ENCODE results near the gene TMEM203. TPM values are rescaled to one million over a fixed set of nuclear protein-coding genes. Genes with fewer than 3 reads are reported as not detected.

TMEM203 gene
- total RNA-seq, 2 experiments from 2014 or later, result 30.0 to 31.1 TPM

DNA sequence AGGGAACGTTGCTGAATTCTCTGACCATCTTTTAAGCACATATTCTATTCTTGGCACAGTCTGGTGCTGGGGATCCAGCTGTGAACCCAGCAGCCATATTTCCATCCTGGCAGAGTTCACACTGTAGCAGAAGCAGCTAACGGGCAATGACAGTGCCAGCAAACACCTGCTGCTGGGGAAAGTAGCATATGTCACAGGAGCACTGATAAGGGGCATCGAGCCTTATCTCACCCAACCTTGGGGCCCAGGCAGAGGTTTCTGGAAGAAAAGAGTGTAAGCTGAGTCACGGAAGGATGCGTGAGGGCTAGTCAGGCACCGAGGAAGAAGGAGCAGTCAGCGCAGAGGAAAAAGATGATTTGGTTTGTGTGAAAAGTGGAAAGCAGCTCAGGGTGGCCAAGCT, 1.2 kb upstream of the TMEM203 start:
- H3K4me1 Mint-ChIP-seq (ENCODE audit: low read depth), result peaks cover 39% of the 10 kb centered on the region
- peak overlapping the region; percentile 79 for H3K27ac Mint-ChIP-seq
- peak overlapping the region; percentile 92 for H3K4me3 Mint-ChIP-seq
- CTCF ChIA-PET, result interaction anchor here (0.9 to 1.8 kb wide), 2 partner anchors 10 to 30 kb away, joined by 3 to 4 read pairs; no protein-coding TSS in a partner anchor
- intact Hi-C loops (cut with micrococcal nuclease), result loop anchor here (10.0 kb wide), 1 partner anchor 322 kb away; the partner anchor contains the start of gene TRAF2
- DNase-seq, result no peak
- H3K36me3 Mint-ChIP-seq, result peaks cover 18% of the 10 kb centered on the region
- POLR2A ChIA-PET, result interaction anchor here (1.0 to 3.1 kb wide), 4 partner anchors 10 to 399 kb away, joined by 3 to 10 read pairs (median 4); partner anchors contain the start of genes ANAPC2 and SSNA1
- H3K9me3 Mint-ChIP-seq, result no peaks in the 10 kb centered on the region
- no peaks in the 10 kb centered on the region for H3K27me3 Mint-ChIP-seq

DNA sequence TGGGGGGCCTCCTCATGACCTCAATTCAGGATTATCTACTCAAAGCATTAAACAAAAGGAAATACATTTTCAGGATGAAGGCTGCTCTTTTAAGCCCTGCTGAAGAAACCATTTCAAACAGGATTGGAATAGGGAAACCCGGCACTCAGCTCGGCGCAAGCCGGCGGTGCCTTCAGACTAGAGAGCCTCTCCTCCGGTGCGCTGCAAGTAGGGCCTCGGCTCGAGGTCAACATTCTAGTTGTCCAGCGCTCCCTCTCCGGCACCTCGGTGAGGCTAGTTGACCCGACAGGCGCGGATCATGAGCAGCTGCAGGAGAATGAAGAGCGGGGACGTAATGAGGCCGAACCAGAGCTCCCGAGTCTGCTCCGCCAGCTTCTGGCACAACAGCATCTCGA, 720 bp downstream of the TMEM203 start:
- no peaks in the 10 kb centered on the region for H3K9me3 Mint-ChIP-seq
- no peaks in the 10 kb centered on the region for H3K27me3 Mint-ChIP-seq
- POLR2A ChIA-PET, result interaction anchor here (0.6 to 3.1 kb wide), 8 partner anchors 12 to 119 kb away, joined by 3 to 10 read pairs (median 5); partner anchors contain the start of genes ANAPC2, MAN1B1, SSNA1 and TUBB4B
- intact Hi-C loops (cut with micrococcal nuclease), result loop anchor here (1.0 to 10.0 kb wide), 3 partner anchors 16 to 320 kb away; partner anchors contain the start of genes ANAPC2, SSNA1 and TRAF2
- H3K4me1 Mint-ChIP-seq (ENCODE audit: low read depth), result peaks cover 43% of the 10 kb centered on the region
- peaks cover 18% of the 10 kb centered on the region for H3K36me3 Mint-ChIP-seq
- H3K27ac Mint-ChIP-seq, result peak overlapping the region; percentile 88
- no peak for DNase-seq
- peak overlapping the region; percentile 92 for H3K4me3 Mint-ChIP-seq
- CTCF ChIA-PET, result interaction anchor here (0.7 to 2.8 kb wide), 7 partner anchors 16 to 725 kb away, joined by 3 to 15 read pairs (median 8); partner anchors contain the start of genes ANAPC2, MAN1B1, RNF224 and SSNA1

DNA sequence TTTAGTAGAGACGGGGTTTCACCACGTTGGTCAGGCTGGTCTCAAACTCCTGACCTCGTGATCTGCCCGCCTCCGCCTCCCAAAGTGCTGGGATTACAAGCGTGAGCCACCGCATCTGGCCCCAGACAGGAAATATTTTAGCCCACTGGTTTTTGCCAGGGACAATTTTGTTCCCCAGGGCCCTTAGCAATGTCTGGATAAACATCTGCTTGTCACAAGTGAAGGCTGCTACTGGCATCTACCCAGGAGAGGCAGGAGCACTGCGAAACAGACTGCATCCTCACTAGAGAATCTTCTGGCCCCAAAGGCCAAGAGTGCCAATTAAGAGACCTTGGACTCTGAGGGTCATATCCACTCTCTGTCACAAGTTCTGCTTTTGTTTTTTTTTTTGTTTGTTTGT, 2.5 kb downstream of the TMEM203 start:
- Mint-ChIP-seq H3K36me3 (peaks cover 13% of the 10 kb centered on the region), H3K27ac (no peak overlapping the region), H3K27me3 (no peaks in the 10 kb centered on the region), H3K4me1 (ENCODE audit: low read depth) (peaks cover 44% of the 10 kb centered on the region), H3K9me3 (no peaks in the 10 kb centered on the region), H3K4me3 (no peak overlapping the region)
- no peak for DNase-seq
- intact Hi-C loops (cut with micrococcal nuclease), result loop anchor here (10.0 kb wide), 1 partner anchor 318 kb away; the partner anchor contains the start of gene TRAF2
- ChIA-PET POLR2A (no interaction called here), CTCF (interaction anchor here (0.6 kb wide), 1 partner anchor 83 kb away, joined by 3 read pairs; no protein-coding TSS in a partner anchor)

DNA sequence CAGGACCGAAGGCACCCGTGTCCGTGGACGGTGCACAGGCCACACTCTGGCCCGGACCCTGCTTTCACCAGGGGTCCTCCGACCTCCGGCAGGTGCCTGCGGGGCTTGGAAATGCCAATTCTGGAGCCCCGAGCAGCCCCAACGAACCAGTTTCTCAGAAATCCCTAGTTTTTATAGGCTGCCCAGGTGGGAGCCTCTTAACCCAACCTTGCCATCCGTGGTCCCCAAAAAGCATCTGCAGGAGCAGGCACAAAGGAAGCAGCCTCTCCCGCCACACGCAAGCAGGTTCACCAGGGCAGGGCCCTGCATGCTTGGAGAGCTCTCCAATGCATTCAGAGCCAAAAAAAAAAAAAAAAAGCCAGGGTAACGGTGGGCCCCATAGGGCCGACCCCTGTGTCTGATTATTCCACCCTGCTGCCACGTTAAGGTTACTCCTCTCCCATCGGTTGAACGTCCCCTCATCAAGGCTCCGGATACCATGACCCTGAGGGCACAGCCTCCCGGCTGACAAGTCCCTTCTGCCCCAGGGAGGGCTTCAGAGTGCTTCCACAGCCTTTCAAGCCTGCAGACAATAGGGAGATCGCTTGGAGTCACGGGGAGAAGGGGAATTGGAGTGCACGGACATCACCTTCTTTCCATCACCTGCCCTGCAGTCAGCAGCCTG, 4.1 kb downstream of the TMEM203 start:
- ChIA-PET CTCF (interaction anchor here (0.9 to 1.5 kb wide), 12 partner anchors 13 to 359 kb away, joined by 3 to 11 read pairs (median 3); partner anchors contain the start of genes AJM1, ANAPC2, RNF208 and SSNA1), POLR2A (interaction anchor here (0.6 to 1.9 kb wide), 10 partner anchors 12 to 211 kb away, joined by 3 to 14 read pairs (median 4); partner anchors contain the start of genes ANAPC2, CYSRT1, DPP7 and NRARP)
- no peak for DNase-seq
- peaks cover 5% of the 10 kb centered on the region for H3K36me3 Mint-ChIP-seq
- H3K9me3 Mint-ChIP-seq, result no peaks in the 10 kb centered on the region
- H3K27ac Mint-ChIP-seq, result peak overlapping the region; percentile 67
- no peaks in the 10 kb centered on the region for H3K27me3 Mint-ChIP-seq
- peak overlapping the region; percentile 82 for H3K4me3 Mint-ChIP-seq
- peaks cover 31% of the 10 kb centered on the region for H3K4me1 Mint-ChIP-seq (ENCODE audit: low read depth)
- intact Hi-C loops (cut with micrococcal nuclease), result loop anchor here (2.0 to 10.0 kb wide), 2 partner anchors 39 to 317 kb away; partner anchors contain the start of genes TRAF2 and TUBB4B

DNA sequence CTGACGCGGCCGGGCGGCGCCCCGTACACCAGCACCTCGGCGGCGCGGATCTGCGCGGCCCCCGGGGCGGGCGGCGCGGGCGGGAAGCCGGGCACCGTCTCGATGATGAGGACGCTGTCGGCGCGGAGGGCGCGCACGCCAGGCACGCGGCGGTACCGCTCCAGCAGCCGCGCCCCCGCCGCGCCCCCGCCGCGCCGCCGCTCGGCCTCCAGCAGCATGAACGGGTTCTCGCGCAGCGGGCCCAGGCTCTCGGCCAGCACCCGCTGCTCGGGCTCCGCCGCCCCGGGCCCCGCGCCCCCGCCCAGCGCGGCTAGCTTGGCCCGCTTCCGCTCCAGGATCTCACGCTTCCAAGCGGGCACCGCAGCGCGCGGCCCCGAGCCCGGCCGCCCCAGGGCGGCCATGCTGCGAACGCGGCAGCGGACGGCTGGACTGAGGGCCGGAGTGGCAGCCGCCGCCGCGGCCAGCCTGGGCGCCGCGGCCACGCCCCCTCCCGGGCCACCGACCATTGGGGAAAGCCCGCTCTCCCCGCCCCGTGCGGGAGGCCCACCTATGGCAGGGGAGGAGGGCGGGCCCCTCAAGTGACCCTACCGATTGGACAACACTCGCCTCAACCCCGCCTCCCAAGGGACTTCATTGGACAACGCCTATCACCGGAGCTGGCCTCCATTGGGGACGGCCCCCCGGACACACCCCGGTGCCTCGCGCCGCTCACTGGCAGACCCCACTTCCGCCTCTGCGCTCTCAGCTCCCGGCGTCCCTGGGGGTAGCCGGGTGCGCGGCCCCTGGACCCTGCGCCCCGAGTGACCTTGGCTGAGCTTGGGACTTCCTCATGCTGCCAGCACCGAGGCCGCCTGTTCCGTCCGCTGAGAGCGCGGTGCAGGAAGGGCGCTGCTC, 4.9 kb downstream of the TMEM203 start, which contains the start of gene TPRN:
TPRN (minus strand) TSS at position 431 of the 894 bp plus-strand sequence; CDS start at position 401, 30 bp downstream.
- H3K36me3 Mint-ChIP-seq, result peaks cover 5% of the 10 kb centered on the region
- no peaks in the 10 kb centered on the region for H3K27me3 Mint-ChIP-seq
- DNase-seq, result peak; percentile 99
- ChIA-PET CTCF (interaction anchor here (0.9 to 1.5 kb wide), 10 partner anchors 12 to 170 kb away, joined by 3 to 11 read pairs (median 3); partner anchors contain the start of genes ANAPC2, RNF208 and SSNA1), POLR2A (interaction anchor here (0.6 to 1.9 kb wide), 9 partner anchors 11 to 101 kb away, joined by 3 to 14 read pairs (median 3); partner anchors contain the start of genes ANAPC2, CYSRT1, DPP7 and NRARP)
- H3K9me3 Mint-ChIP-seq, result no peaks in the 10 kb centered on the region
- peak within 1 kb of the TSS; percentile 82 for H3K4me3 Mint-ChIP-seq
- peaks cover 26% of the 10 kb centered on the region for H3K4me1 Mint-ChIP-seq (ENCODE audit: low read depth)
- peak within 1 kb of the TSS; percentile 67 for H3K27ac Mint-ChIP-seq
- intact Hi-C loops (cut with micrococcal nuclease), result loop anchor here (1.0 to 10.0 kb wide), 4 partner anchors 12 to 316 kb away; partner anchors contain the start of genes ANAPC2, SSNA1, TRAF2 and TUBB4B

DNA sequence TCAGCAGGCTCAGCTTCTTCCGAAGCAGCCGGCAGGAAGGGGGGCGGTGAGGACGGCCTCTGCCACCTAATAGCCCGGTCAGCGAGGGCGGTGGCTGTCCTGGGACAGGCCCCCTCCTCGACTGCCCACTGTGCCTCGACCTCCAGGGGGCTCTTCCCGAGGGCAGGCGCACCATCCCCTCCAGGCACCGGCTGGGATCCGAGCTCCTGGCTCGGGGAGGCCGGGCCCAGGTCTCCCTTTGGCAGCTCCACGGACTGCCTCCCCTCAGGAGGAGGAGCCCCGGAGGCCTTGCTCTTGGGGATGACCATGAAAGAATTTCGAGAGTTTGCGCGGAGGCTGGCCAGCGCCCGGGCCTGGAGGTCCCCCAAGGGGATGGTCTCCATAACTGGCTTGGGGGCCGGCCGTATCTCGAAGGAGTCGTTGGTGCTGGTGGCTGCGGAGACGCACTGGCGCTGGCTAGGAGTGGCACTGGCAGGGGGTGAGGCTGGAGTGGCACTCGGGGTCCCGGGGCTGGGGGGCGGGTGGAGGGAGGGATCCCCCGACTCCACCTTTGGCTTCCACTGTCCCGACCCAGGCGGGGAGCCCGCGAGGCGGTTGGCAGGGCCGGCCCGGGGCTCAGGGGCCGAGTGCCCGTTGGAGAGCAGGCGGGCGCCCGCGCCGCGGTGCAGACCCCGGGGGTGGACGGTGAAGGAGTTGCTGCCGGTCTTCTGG, 5.9 kb downstream of the TMEM203 start:
- Mint-ChIP-seq H3K36me3 (no peaks in the 10 kb centered on the region), H3K4me1 (ENCODE audit: low read depth) (peaks cover 26% of the 10 kb centered on the region), H3K27me3 (no peaks in the 10 kb centered on the region), H3K27ac (peak overlapping the region; percentile 42), H3K4me3 (peak overlapping the region; percentile 68), H3K9me3 (no peaks in the 10 kb centered on the region)
- ChIA-PET CTCF (interaction anchor here (1.0 to 2.2 kb wide), 4 partner anchors 10 to 77 kb away, joined by 3 to 8 read pairs (median 4); partner anchors contain the start of gene RNF224), POLR2A (interaction anchor here (0.8 to 1.7 kb wide), 2 partner anchors 10 kb away, joined by 3 to 14 read pairs; partner anchors contain the start of genes ANAPC2 and SSNA1)
- DNase-seq, result no peak
- intact Hi-C loops (cut with micrococcal nuclease), result loop anchor here (1.0 to 10.0 kb wide), 4 partner anchors 11 to 315 kb away; partner anchors contain the start of genes ANAPC2, SSNA1, TRAF2 and TUBB4B

DNA sequence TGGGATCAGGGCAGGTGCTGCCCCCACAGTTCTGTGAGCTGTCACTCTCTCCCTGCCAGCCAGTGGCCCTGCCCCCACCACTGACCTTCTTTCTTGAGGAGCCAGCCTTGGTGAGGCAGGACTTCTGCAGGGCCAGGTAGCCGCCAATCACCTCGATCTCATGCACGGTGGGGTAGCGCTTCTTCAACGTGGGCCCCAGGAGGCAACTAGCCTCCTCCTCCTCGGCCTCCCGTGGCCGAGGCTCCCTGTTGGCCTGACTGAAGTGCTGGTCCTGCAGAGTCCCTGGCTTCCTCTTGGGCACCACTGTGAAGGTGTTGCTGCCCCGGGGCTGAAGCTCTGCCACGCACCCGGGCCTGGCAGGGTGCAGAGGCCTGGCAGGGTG, 6.6 kb downstream of the TMEM203 start:
- no peak for DNase-seq
- ChIA-PET POLR2A (interaction anchor here (0.8 to 0.9 kb wide), 2 partner anchors 9 to 11 kb away, joined by 3 read pairs; no protein-coding TSS in a partner anchor), CTCF (interaction anchor here (1.0 to 2.2 kb wide), 4 partner anchors 10 to 76 kb away, joined by 3 to 8 read pairs (median 4); partner anchors contain the start of gene RNF224)
- Mint-ChIP-seq H3K4me3 (peak overlapping the region; percentile 12), H3K4me1 (ENCODE audit: low read depth) (peaks cover 19% of the 10 kb centered on the region), H3K36me3 (no peaks in the 10 kb centered on the region), H3K9me3 (no peaks in the 10 kb centered on the region), H3K27ac (no peak overlapping the region), H3K27me3 (no peaks in the 10 kb centered on the region)
- intact Hi-C loops (cut with micrococcal nuclease), result no loop called here

DNA sequence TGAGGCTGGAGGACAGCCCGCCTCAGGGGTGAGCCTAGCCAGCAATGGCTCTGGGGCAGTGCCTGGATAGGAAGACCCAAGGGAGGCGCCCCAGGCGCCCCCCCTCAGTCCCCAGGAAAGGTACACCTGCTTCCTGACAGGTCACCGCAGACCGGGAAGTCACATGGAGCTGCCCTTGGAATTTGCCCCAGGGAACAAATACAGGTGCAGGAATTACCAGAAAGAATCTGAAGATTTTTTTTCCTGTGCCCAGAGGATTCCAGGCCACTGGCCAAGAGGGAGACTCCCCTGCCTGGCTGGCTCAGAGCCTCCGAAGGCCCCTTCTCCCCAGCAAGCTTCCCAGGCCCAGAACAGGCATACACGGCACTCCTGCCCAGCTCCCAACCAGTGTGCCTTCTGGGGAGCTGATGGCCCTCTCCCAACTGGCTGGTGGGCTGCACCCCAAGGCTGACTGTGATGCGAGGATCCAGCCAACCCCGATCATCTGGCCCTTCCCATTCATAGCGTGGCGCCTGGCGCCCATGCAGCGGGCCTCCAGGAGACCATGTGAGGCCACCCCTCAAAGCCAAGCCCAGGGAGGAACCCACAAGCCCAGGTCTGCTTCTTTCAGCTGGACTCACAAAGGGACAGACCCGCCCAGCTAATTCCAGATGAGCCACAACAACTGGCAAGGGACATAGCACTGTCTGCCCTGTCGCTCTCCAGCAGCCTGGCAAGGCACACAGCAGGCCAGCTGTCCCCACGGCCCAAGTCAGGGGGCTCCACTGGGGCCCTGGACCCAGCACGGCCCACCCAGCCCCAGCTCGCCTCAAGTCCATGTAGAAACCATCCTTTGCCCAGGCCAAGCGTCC, 7.2 kb downstream of the TMEM203 start:
- DNase-seq, result no peak
- H3K9me3 Mint-ChIP-seq, result no peaks in the 10 kb centered on the region
- H3K4me3 Mint-ChIP-seq, result no peak overlapping the region
- peaks cover 15% of the 10 kb centered on the region for H3K4me1 Mint-ChIP-seq (ENCODE audit: low read depth)
- CTCF ChIA-PET, result interaction anchor here (1.3 to 2.2 kb wide), 3 partner anchors 9 to 76 kb away, joined by 3 to 8 read pairs (median 4); partner anchors contain the start of gene RNF224
- POLR2A ChIA-PET, result interaction anchor here (0.9 to 1.2 kb wide), 2 partner anchors 9 to 12 kb away, joined by 3 to 4 read pairs; no protein-coding TSS in a partner anchor
- intact Hi-C loops (cut with micrococcal nuclease), result no loop called here
- no peaks in the 10 kb centered on the region for H3K27me3 Mint-ChIP-seq
- H3K36me3 Mint-ChIP-seq, result no peaks in the 10 kb centered on the region
- H3K27ac Mint-ChIP-seq, result no peak overlapping the region

DNA sequence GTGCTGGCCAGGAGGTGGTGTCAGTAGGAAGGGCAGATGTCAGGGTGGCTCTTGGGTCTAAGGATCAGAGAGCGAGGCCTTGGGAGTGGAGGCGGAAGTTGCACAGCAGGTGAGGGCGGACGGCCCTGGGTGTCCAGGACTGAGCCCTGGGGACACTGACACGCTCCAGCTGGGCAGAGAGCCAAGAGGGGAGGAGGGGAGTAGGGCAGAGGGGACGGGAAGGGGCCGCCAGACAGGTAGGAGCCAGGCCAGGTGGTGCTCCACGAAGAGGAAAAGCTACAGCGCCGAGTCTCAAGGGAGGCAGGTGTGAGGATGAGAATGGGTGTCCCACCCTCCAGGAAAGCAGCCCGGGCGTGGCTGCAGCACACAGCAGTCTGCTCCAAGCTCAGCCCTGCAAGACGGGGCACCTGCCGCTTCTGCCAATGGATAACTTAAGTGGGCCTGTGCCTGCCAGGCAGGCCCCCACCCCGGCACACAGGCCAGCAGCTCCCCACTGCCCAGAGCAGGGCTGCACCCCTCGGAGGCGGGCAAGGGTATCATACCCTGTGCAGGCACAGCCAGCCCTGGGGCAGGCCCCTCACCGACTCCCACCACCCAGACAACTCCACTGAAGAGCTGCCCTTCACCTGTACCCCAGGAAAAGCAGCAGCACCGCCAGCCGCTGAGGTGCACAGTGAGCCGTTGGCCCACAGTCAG, 9.8 kb downstream of the TMEM203 start:
- CTCF ChIA-PET, result no interaction called here
- H3K27ac Mint-ChIP-seq, result no peak overlapping the region
- no peak overlapping the region for H3K4me3 Mint-ChIP-seq
- DNase-seq, result no peak
- peaks cover 3% of the 10 kb centered on the region for H3K36me3 Mint-ChIP-seq
- H3K27me3 Mint-ChIP-seq, result no peaks in the 10 kb centered on the region
- POLR2A ChIA-PET, result no interaction called here
- intact Hi-C loops (cut with micrococcal nuclease), result no loop called here
- no peaks in the 10 kb centered on the region for H3K9me3 Mint-ChIP-seq
- H3K4me1 Mint-ChIP-seq (ENCODE audit: low read depth), result peaks cover 7% of the 10 kb centered on the region
